ENCODE results near the gene GCGR. TPM values are rescaled to one million over a fixed set of nuclear protein-coding genes. Genes with fewer than 3 reads are reported as not detected.

GCGR gene
- total RNA-seq, 1 donor from 2014 or later = not detected

- intact Hi-C loops (cut with DNase I) = no loop called here
- H3K4me3 ChIP-seq = no peak overlapping the region
- H3K9me3 ChIP-seq = no peaks in the 10 kb centered on the region
- H3K4me1 ChIP-seq = peaks cover 19% of the 10 kb centered on the region
- TF ChIP-seq POLR2AphosphoS5 (IDR thresholded peaks at IDR 0.05; ENCODE audit: insufficient read depth in 1 of 2, low read depth in 1 of 2) (no peak), POLR2A (IDR thresholded peaks at IDR 0.05) (no peak)
- TF ChIP-seq, protein P1, sequence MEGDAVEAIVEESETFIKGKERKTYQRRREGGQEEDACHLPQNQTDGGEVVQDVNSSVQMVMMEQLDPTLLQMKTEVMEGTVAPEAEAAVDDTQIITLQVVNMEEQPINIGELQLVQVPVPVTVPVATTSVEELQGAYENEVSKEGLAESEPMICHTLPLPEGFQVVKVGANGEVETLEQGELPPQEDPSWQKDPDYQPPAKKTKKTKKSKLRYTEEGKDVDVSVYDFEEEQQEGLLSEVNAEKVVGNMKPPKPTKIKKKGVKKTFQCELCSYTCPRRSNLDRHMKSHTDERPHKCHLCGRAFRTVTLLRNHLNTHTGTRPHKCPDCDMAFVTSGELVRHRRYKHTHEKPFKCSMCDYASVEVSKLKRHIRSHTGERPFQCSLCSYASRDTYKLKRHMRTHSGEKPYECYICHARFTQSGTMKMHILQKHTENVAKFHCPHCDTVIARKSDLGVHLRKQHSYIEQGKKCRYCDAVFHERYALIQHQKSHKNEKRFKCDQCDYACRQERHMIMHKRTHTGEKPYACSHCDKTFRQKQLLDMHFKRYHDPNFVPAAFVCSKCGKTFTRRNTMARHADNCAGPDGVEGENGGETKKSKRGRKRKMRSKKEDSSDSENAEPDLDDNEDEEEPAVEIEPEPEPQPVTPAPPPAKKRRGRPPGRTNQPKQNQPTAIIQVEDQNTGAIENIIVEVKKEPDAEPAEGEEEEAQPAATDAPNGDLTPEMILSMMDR (IDR thresholded peaks at IDR 0.05) = no peak
- H3K36me3 ChIP-seq = peaks cover 4 to 71% of the 10 kb centered on the region in 2 donors
- no peaks in the 10 kb centered on the region for H3K27me3 ChIP-seq
- H3K27ac ChIP-seq = no peak overlapping the region
- DNase-seq (ENCODE audit: extremely low spot score in 2 of 2) = no peak
These were observed 42.2 kb downstream of the GCGR start for GRCh38 chr17:81845881-81846742.

- Histone ChIP-seq H3K36me3 (peaks cover 4 to 80% of the 10 kb centered on the region in 2 donors), H3K27ac (no peak overlapping the region), H3K9me3 (no peaks in the 10 kb centered on the region), H3K4me1 (peaks cover 16% of the 10 kb centered on the region), H3K4me3 (no peak overlapping the region), H3K27me3 (no peaks in the 10 kb centered on the region)
- DNase-seq (ENCODE audit: extremely low spot score in 2 of 2) = no peak
- TF ChIP-seq, protein P1 (IDR thresholded peaks at IDR 0.05) = no peak
- intact Hi-C loops (cut with DNase I) = no loop called here
These were observed 43.1 kb downstream of the GCGR start for GRCh38 chr17:81846743-81847689.

DNA sequence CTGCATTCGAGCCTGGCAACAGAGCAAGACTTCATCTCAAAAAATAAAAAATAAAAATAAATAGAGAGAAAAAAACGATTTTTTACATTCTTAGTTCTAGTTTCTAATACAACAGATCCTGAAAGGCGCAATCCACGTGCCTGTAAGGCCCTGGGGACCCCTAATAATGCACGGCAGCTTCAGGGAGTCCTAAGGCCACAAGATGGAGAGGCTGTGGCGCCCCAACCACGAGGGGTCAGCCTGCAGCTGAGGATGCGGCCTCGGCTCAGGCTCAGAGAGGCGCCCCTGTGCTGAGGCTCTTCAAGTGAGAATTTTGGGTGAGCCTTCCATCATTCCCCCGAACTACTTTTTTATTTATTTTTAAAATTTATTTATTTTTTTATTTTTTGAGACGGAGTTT is 45.5 kb downstream of the GCGR start:
- TF ChIP-seq, protein P1 (IDR thresholded peaks at IDR 0.05) = no peak
- TF ChIP-seq POLR2AphosphoS5 (IDR thresholded peaks at IDR 0.05; ENCODE audit: insufficient read depth in 1 of 2, low read depth in 1 of 2) (no peak), POLR2A (IDR thresholded peaks at IDR 0.05) (no peak)
- no peaks in the 10 kb centered on the region for H3K9me3 ChIP-seq
- intact Hi-C loops (cut with DNase I) = no loop called here
- H3K36me3 ChIP-seq = peaks cover 4 to 91% of the 10 kb centered on the region in 2 donors
- H3K27ac ChIP-seq = no peak overlapping the region
- DNase-seq (ENCODE audit: extremely low spot score in 2 of 2) = no peak
- no peaks in the 10 kb centered on the region for H3K27me3 ChIP-seq
- H3K4me1 ChIP-seq = peaks cover under 1% of the 10 kb centered on the region
- H3K4me3 ChIP-seq = no peak overlapping the region

- TF ChIP-seq, protein P1 (IDR thresholded peaks at IDR 0.05) = no peak
- no peak for TF ChIP-seq POLR2AphosphoS5 (IDR thresholded peaks at IDR 0.05; ENCODE audit: insufficient read depth in 1 of 2, low read depth in 1 of 2)
- no peak for TF ChIP-seq POLR2A (IDR thresholded peaks at IDR 0.05)
- peaks cover 0 to 83% of the 10 kb centered on the region in 2 donors for H3K36me3 ChIP-seq
- H3K27me3 ChIP-seq = no peaks in the 10 kb centered on the region
- intact Hi-C loops (cut with DNase I) = no loop called here
- H3K4me1 ChIP-seq = peaks cover 20% of the 10 kb centered on the region
- H3K27ac ChIP-seq = no peak overlapping the region
- H3K4me3 ChIP-seq = no peak overlapping the region
- DNase-seq (ENCODE audit: extremely low spot score in 2 of 2) = no peak
- no peaks in the 10 kb centered on the region for H3K9me3 ChIP-seq
These were observed 47.5 kb downstream of the GCGR start for GRCh38 chr17:81851423-81851822.

Measured in vagina (tissue), 2 donors.